ENCODE results near the gene HPX.
A peak's percentile ranks its signal among the peaks of the same experiment; 100 is the strongest.

- TF ChIP-seq, protein P1, sequence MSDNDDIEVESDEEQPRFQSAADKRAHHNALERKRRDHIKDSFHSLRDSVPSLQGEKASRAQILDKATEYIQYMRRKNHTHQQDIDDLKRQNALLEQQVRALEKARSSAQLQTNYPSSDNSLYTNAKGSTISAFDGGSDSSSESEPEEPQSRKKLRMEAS (IDR thresholded peaks at IDR 0.05), result peak; percentile 59
- no peak for TF ChIP-seq CTCF (IDR thresholded peaks at IDR 0.05; ENCODE audit: low read depth, low read length, missing input control)
- TF ChIP-seq HNF4A (conservative IDR thresholded peaks at IDR 0.05), result peak; percentile 51 to 80
- TF ChIP-seq RAD21 (IDR thresholded peaks at IDR 0.05), result peak; percentile 29
- TF ChIP-seq REST (IDR thresholded peaks at IDR 0.05), result peak; percentile 17
These were observed 52.8 kb downstream of the HPX start for GRCh38 chr11:6387811-6388599.

All from liver (tissue), 3 donors.